GM19099 (cell line): ENCODE measurements around the gene TPD52L2.

ENCODE experiments used
- POLR2A ChIP-seq: IDR thresholded peaks from 3 replicates; pipeline ENCODE4 v1.6.1; 2011; ENCODE audit warnings: low read depth; ENCODE audit not compliant: insufficient read length; ENCODE audit errors: extremely low read depth

Gene TPD52L2

GRCh38 chr20:63846128-63846771, 18.8 kb upstream of the TPD52L2 start:
- no peak for TF ChIP-seq POLR2A

- no peak for TF ChIP-seq POLR2A
These were observed 18.2 kb upstream of the TPD52L2 start for GRCh38 chr20:63846888-63847236.

GRCh38 chr20:63847237-63848002, 17.6 kb upstream of the TPD52L2 start:
- no peak for TF ChIP-seq POLR2A

- TF ChIP-seq POLR2A, result no peak
These were observed 16.8 kb upstream of the TPD52L2 start for GRCh38 chr20:63848003-63848911.

- TF ChIP-seq POLR2A, result no peak
These were observed 14.2 kb upstream of the TPD52L2 start for GRCh38 chr20:63850689-63851547.

- TF ChIP-seq POLR2A, result no peak
These were observed 10.9 kb upstream of the TPD52L2 start for GRCh38 chr20:63854069-63854765.

GRCh38 chr20:63854766-63855362, 10.2 kb upstream of the TPD52L2 start:
- no peak for TF ChIP-seq POLR2A

GRCh38 chr20:63855363-63856097, 9.5 kb upstream of the TPD52L2 start:
- no peak for TF ChIP-seq POLR2A

- no peak for TF ChIP-seq POLR2A
These were observed 9.0 kb upstream of the TPD52L2 start for GRCh38 chr20:63856098-63856511.

GRCh38 chr20:63857764-63858392, 7.2 kb upstream of the TPD52L2 start:
- TF ChIP-seq POLR2A, result no peak

- no peak for TF ChIP-seq POLR2A
These were observed 6.5 kb upstream of the TPD52L2 start for GRCh38 chr20:63858393-63859165.
